ENCODE data around the gene CCDC86.

The CCDC86 gene

GRCh38 chr11:60854140-60854846, 12.4 kb downstream of the CCDC86 start:
- DNase-seq, result no peak

- DNase-seq, result no peak
Measured at GRCh38 chr11:60854847-60855725, 13.2 kb downstream of the CCDC86 start.

- no peak for DNase-seq
Measured at GRCh38 chr11:60855726-60856633, 14.1 kb downstream of the CCDC86 start, which contains the start of gene PTGDR2. PTGDR2 (minus strand) TSS chr11:60855950; CDS start chr11:60853722, 2,228 bp downstream.

- no peak for DNase-seq
Measured at GRCh38 chr11:60857378-60858232, 15.7 kb downstream of the CCDC86 start.

GRCh38 chr11:60858236-60858635, 16.3 kb downstream of the CCDC86 start:
- DNase-seq, result no peak

GRCh38 chr11:60858731-60859464, 17.0 kb downstream of the CCDC86 start:
- DNase-seq, result no peak

- DNase-seq, result no peak
Measured at GRCh38 chr11:60859616-60860250, 17.8 kb downstream of the CCDC86 start.

- DNase-seq, result no peak
Measured at GRCh38 chr11:60860943-60861342, 19.0 kb downstream of the CCDC86 start.

- DNase-seq, result no peak
Measured at GRCh38 chr11:60862171-60862570, 20.3 kb downstream of the CCDC86 start.

GRCh38 chr11:60863550-60864521, 21.9 kb downstream of the CCDC86 start:
- DNase-seq, result no peak

GRCh38 chr11:60864856-60865513, 23.1 kb downstream of the CCDC86 start:
- DNase-seq, result no peak

GRCh38 chr11:60866911-60867870, 25.3 kb downstream of the CCDC86 start, which contains the start of gene ZP1:
ZP1 (plus strand) TSS chr11:60867542; CDS start chr11:60867562, 20 bp downstream.
- DNase-seq, result no peak

GRCh38 chr11:60867871-60868681, 26.2 kb downstream of the CCDC86 start:
- DNase-seq, result no peak

GRCh38 chr11:60868682-60869450, 27.0 kb downstream of the CCDC86 start:
- DNase-seq, result no peak

- DNase-seq, result no peak
Measured at GRCh38 chr11:60869451-60869825, 27.5 kb downstream of the CCDC86 start.

- DNase-seq, result no peak
Measured at GRCh38 chr11:60870276-60870675, 28.4 kb downstream of the CCDC86 start.

Data from NCI-H446 treated with DMSO at 0.1 percent for 48 hours (cell line).